Stomach smooth muscle (tissue), 2 donors: ENCODE measurements around the gene FZD10.

Experiments
- H3K27ac ChIP-seq: one replicate; pipeline ENCODE4 v1.7.0; 2013; ENCODE audit warnings: mild to moderate bottlenecking, low read length, inconsistent platforms
- H3K27me3 ChIP-seq, 2 donors: one replicate each; pipeline ENCODE4 v1.7.0; 2013; ENCODE audit warnings: low read length in 2 of 2; ENCODE audit not compliant: insufficient read depth in 2 of 2, control insufficient read depth in 1 of 2
- H3K36me3 ChIP-seq, 2 donors: one replicate each; pipeline ENCODE4 v1.7.0; 2013; ENCODE audit warnings: low read length in 2 of 2; ENCODE audit not compliant: control insufficient read depth in 2 of 2, insufficient read depth in 2 of 2
- H3K4me1 ChIP-seq: one replicate; pipeline ENCODE4 v1.7.0; 2013; ENCODE audit warnings: low read length; ENCODE audit not compliant: control insufficient read depth, insufficient read depth
- H3K4me3 ChIP-seq, 2 donors: one replicate each; pipeline ENCODE4 v1.7.0; 2013; ENCODE audit warnings: low read length in 2 of 2
- H3K9ac ChIP-seq, 2 donors: one replicate each; pipeline ENCODE4 v1.7.0; 2013; ENCODE audit warnings: low read length in 2 of 2, mild to moderate bottlenecking in 1 of 2
- H3K9me3 ChIP-seq, 2 donors: one replicate each; pipeline ENCODE4 v1.7.0; 2013; ENCODE audit warnings: low read length in 2 of 2; ENCODE audit not compliant: control insufficient read depth in 2 of 2
- donor health status: healthy.
- donor health status: Pancreatic carcinoma.

Gene FZD10

GRCh38 chr12:130162267-130162666, at the start of gene FZD10:
Gene FZD10 (plus strand): TSS chr12:130162464. CDS start chr12:130162943, 479 bp downstream.
- Histone ChIP-seq H3K4me1 (peaks cover 14% of the 10 kb centered on the region), H3K27ac (no peak within 1 kb of the TSS), H3K9me3 (no peaks in the 10 kb centered on the region), H3K36me3 (no peaks in the 10 kb centered on the region), H3K27me3 (peaks cover 27 to 45% of the 10 kb centered on the region in 2 donors), H3K9ac (no peak within 1 kb of the TSS), H3K4me3 (peak within 1 kb of the TSS; percentile 27 to 55)

- Histone ChIP-seq H3K27me3 (peaks cover 2 to 3% of the 10 kb centered on the region in 2 donors), H3K36me3 (no peaks in the 10 kb centered on the region), H3K27ac (no peak overlapping the region)
These were observed 47.3 kb upstream of the FZD10 start for GRCh38 chr12:130114952-130115351.

GRCh38 chr12:130115646-130116045, 46.6 kb upstream of the FZD10 start:
- H3K36me3 ChIP-seq = no peaks in the 10 kb centered on the region
- no peaks in the 10 kb centered on the region for H3K9me3 ChIP-seq
- H3K4me3 ChIP-seq = no peak overlapping the region
- no peak overlapping the region for H3K27ac ChIP-seq
- peaks cover 2 to 3% of the 10 kb centered on the region in 2 donors for H3K27me3 ChIP-seq
- no peak overlapping the region for H3K9ac ChIP-seq
- no peaks in the 10 kb centered on the region for H3K4me1 ChIP-seq

More at GRCh38 chr12:130114952-130115351, 47.3 kb upstream of the FZD10 start:
- no peaks in the 10 kb centered on the region for H3K9me3 ChIP-seq
- H3K4me3 ChIP-seq = no peak overlapping the region
- no peaks in the 10 kb centered on the region for H3K4me1 ChIP-seq
- no peak overlapping the region for H3K9ac ChIP-seq

DNA sequence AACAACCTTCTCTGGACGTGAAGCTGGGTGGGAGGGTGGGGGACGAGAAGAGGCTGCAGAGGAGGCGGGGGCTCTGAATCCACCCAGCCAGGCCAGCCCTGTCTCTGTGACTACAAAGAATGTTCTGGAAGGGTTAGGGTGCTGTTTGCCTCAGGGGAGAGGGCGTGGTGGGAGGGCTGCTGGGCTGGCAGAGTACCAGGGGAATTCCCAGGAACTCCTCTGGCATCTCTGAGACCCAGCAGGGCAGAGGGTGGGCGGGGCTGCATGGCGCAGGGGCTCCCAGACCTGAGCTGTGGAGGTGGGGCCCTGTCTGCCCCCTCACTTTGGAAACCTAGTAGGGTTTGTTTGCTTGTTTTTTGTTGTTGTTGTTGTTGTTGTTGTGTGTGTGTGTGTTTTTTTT, 45.5 kb upstream of the FZD10 start:
- H3K36me3 ChIP-seq = no peaks in the 10 kb centered on the region
- peaks cover 0 to 3% of the 10 kb centered on the region in 2 donors for H3K27me3 ChIP-seq
- H3K27ac ChIP-seq = no peak overlapping the region
- H3K4me3 ChIP-seq = no peak overlapping the region
- no peaks in the 10 kb centered on the region for H3K9me3 ChIP-seq
- H3K4me1 ChIP-seq = no peaks in the 10 kb centered on the region
- H3K9ac ChIP-seq = no peak overlapping the region

DNA sequence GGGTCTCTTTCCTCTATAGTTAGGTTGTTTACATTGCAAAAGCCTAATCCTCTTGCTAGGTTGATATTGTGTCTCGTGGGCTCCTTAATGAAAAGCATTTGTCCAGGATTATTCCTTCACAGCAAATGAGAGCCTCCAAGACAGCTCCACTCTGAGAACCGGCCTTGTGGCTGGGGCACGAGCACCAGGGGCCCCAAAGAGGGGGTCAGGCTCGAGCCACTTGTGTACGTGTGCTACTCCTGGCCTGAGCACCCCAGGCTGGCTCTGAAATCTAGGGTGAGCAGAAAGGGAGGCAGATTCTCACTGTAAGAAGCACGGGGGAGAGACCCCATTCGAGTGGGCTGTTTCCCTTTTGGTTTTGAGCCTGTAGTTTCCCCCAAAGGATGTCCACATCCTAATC, 45.0 kb upstream of the FZD10 start:
- H3K4me1 ChIP-seq = no peaks in the 10 kb centered on the region
- no peak overlapping the region for H3K9ac ChIP-seq
- H3K9me3 ChIP-seq = no peaks in the 10 kb centered on the region
- peaks cover 0 to 3% of the 10 kb centered on the region in 2 donors for H3K27me3 ChIP-seq
- H3K27ac ChIP-seq = no peak overlapping the region
- H3K4me3 ChIP-seq = no peak overlapping the region
- H3K36me3 ChIP-seq = no peaks in the 10 kb centered on the region

GRCh38 chr12:130117701-130118100, 44.6 kb upstream of the FZD10 start:
- peaks cover 2 to 6% of the 10 kb centered on the region in 2 donors for H3K27me3 ChIP-seq
- H3K4me3 ChIP-seq = no peak overlapping the region
- no peaks in the 10 kb centered on the region for H3K36me3 ChIP-seq
- no peaks in the 10 kb centered on the region for H3K4me1 ChIP-seq
- no peak overlapping the region for H3K27ac ChIP-seq
- H3K9ac ChIP-seq = no peak overlapping the region
- H3K9me3 ChIP-seq = no peaks in the 10 kb centered on the region

GRCh38 chr12:130118181-130118580, 44.1 kb upstream of the FZD10 start:
- Histone ChIP-seq H3K4me1 (no peaks in the 10 kb centered on the region), H3K36me3 (no peaks in the 10 kb centered on the region), H3K9ac (no peak overlapping the region), H3K4me3 (no peak overlapping the region), H3K9me3 (no peaks in the 10 kb centered on the region), H3K27me3 (peaks cover 5 to 7% of the 10 kb centered on the region in 2 donors), H3K27ac (no peak overlapping the region)

GRCh38 chr12:130119241-130119861, 42.9 kb upstream of the FZD10 start:
- H3K9ac ChIP-seq = no peak overlapping the region
- no peaks in the 10 kb centered on the region for H3K4me1 ChIP-seq
- no peak overlapping the region for H3K27ac ChIP-seq
- H3K36me3 ChIP-seq = no peaks in the 10 kb centered on the region
- no peaks in the 10 kb centered on the region for H3K9me3 ChIP-seq
- H3K4me3 ChIP-seq = no peak overlapping the region
- H3K27me3 ChIP-seq = peaks cover 5 to 7% of the 10 kb centered on the region in 2 donors

- H3K27me3 ChIP-seq = peaks cover 5 to 7% of the 10 kb centered on the region in 2 donors
- no peak overlapping the region for H3K4me3 ChIP-seq
- H3K27ac ChIP-seq = no peak overlapping the region
- H3K9me3 ChIP-seq = no peaks in the 10 kb centered on the region
- H3K9ac ChIP-seq = no peak overlapping the region
- no peaks in the 10 kb centered on the region for H3K36me3 ChIP-seq
- no peaks in the 10 kb centered on the region for H3K4me1 ChIP-seq
These were observed 42.1 kb upstream of the FZD10 start for GRCh38 chr12:130120012-130120805.

DNA sequence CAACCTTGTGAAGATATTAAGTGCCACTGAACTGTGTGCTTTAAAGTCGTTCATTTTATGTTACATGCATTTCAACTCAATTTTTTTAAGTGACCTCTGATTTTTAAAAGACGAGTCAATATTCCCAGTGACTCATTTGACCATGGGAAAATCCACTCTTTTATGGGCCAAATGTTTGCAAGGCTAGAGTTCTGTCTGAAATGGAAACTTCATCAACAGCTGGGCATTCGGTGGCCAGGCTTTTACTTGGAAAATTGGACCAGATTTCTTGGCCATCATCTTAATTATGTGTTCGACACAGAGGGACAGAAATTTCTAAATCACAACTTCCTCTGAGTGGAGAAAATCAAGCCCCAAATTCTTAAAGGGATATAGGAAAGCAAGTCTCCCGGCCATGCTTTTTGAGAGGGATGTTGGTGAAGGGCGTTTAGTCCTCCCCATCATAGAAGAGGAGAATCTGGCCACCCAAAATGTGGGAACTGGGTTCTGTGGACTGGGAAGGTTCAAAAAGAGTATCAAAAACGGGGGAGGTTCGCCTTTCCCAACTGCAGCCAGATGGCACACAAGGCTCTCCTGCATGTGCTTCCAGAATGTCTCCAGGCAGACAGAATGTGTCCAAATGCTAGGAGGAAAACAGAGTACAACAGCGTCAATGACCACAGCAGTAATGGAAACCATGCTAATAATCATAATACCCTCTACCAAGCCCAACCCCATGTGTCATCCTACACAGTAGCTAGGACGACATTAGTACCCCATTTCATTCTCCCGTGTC, 40.9 kb upstream of the FZD10 start:
- Histone ChIP-seq H3K9me3 (no peaks in the 10 kb centered on the region), H3K9ac (no peak overlapping the region), H3K27me3 (peaks cover 5 to 7% of the 10 kb centered on the region in 2 donors), H3K4me3 (no peak overlapping the region), H3K36me3 (no peaks in the 10 kb centered on the region), H3K4me1 (no peaks in the 10 kb centered on the region), H3K27ac (no peak overlapping the region)
